DOHH2 (cell line): Measurements from ENCODE around the gene REC8.
A peak's percentile ranks its signal among the peaks of the same experiment; 100 is the strongest.
"Not testable (repeated sequence)": the region's sequence is repeated elsewhere in the genome, so short reads cannot be mapped to it uniquely, and the experiment has no call there.

Source experiments
- H3F3A ChIP-seq: fragments of 200-600 bp; sonication (generic), shearing (Covaris generic); 2 replicates; pipeline ENCODE4 v1.6.0; 2016; ENCODE audit warnings: antibody characterized with exemption, mild to moderate bottlenecking; ENCODE audit not compliant: control insufficient read depth, insufficient read depth
- H3K27ac ChIP-seq: fragments of 200-600 bp; sonication (generic); 2 replicates; pipeline ENCODE4 v1.5.1; 2014; ENCODE audit warnings: low read depth, mild to moderate bottlenecking, low read length, moderate library complexity
- H3K27me3 ChIP-seq: fragments of 200-600 bp; sonication (generic); 2 replicates; pipeline ENCODE4 v1.6.1; 2014; ENCODE audit warnings: mild to moderate bottlenecking, low read length, mixed read lengths; ENCODE audit not compliant: control insufficient read depth
- H3K36me3 ChIP-seq: fragments of 200-600 bp; sonication (generic); 2 replicates; pipeline ENCODE4 v1.6.1; 2014; ENCODE audit warnings: mild to moderate bottlenecking, low read length, moderate library complexity, mixed read lengths; ENCODE audit not compliant: control insufficient read depth
- H3K4me1 ChIP-seq: fragments of 200-600 bp; sonication (generic); 2 replicates; pipeline ENCODE4 v1.6.1; 2014; ENCODE audit warnings: mild to moderate bottlenecking, low read length, mixed read lengths; ENCODE audit not compliant: control insufficient read depth
- H3K4me2 ChIP-seq: fragments of 200-600 bp; sonication (generic); 2 replicates; pipeline ENCODE4 v1.6.0; 2014; ENCODE audit warnings: mild to moderate bottlenecking, low read length, moderate library complexity
- H3K4me3 ChIP-seq: fragments of 200-600 bp; sonication (generic); 2 replicates; pipeline ENCODE4 v1.5.1; 2014; ENCODE audit warnings: mild to moderate bottlenecking, low read length, mixed read lengths
- H3K79me2 ChIP-seq: fragments of 200-600 bp; sonication (generic); 2 replicates; pipeline ENCODE4 v1.6.1; 2014; ENCODE audit warnings: mild to moderate bottlenecking, low read length, mixed read lengths; ENCODE audit not compliant: control insufficient read depth
- H3K9me2 ChIP-seq: fragments of 200-600 bp; sonication (generic); replicated peaks from 2 replicates; pipeline ENCODE4 v1.6.1; 2014; ENCODE audit warnings: mild to moderate bottlenecking, low read length, mixed read lengths; ENCODE audit not compliant: control insufficient read depth
- H3K9me3 ChIP-seq: fragments of 200-600 bp; sonication (generic); 2 replicates; pipeline ENCODE4 v1.6.1; 2014; ENCODE audit warnings: antibody characterized with exemption, low read length, mixed read lengths; ENCODE audit not compliant: control insufficient read depth, insufficient read depth
- H4K20me1 ChIP-seq: fragments of 200-600 bp; sonication (generic); 2 replicates; pipeline ENCODE4 v1.6.0; 2014; ENCODE audit warnings: low read depth, mild to moderate bottlenecking, antibody characterized with exemption, low read length, moderate library complexity; ENCODE audit not compliant: control insufficient read depth, insufficient read depth
- EZH2phosphoT487 ChIP-seq: fragments of 200-600 bp; sonication (generic); IDR thresholded peaks from 2 replicates; pipeline ENCODE4 v1.6.1; 2017; ENCODE audit warnings: borderline replicate concordance, mild to moderate bottlenecking, antibody characterized with exemption, low read length, moderate library complexity, mixed read lengths
- TF ChIP-seq, protein P1 (sequence below): fragments of 200-600 bp; sonication (generic); IDR thresholded peaks from one replicate; pipeline ENCODE4 v1.5.1; 2014; ENCODE audit warnings: antibody characterized with exemption, mild to moderate bottlenecking, low read depth, low read length; ENCODE audit not compliant: poor library complexity, severe bottlenecking

Gene REC8

DNA sequence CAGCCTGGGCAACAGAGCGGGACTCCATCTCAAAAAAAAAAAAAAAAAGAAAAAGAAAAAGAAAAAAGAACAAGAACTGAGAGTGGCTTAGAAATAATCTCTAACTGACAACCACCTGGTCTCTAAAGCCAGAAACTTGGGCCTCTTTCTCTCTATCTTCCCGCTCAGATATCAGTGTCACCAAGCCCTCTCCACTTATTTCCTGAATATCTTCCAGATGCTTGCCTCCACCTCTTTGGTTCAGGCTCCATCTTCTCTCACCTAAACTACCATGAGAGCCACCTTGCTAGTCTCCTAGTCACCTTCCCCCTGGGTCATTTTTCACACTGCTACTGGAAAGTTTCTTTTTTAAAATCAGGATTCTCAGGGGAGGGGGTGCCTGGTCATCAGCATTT lies 25.2 kb downstream of the REC8 start:
- Histone ChIP-seq H3K4me3 (peak overlapping the region; percentile 87), H3K79me2 (peaks cover 53% of the 10 kb centered on the region), H3K27ac (peak overlapping the region; percentile 78), H3K27me3 (no peaks in the 10 kb centered on the region), H4K20me1 (no peaks in the 10 kb centered on the region), H3K36me3 (peaks cover 44% of the 10 kb centered on the region), H3K9me2 (no peaks in the 10 kb centered on the region), H3F3A (peaks cover 11% of the 10 kb centered on the region), H3K4me1 (peaks cover 29% of the 10 kb centered on the region), H3K4me2 (peak overlapping the region; percentile 78), H3K9me3 (peaks cover 3% of the 10 kb centered on the region; the same call in 1 of the 2 replicates)
- TF ChIP-seq EZH2phosphoT487, result no peak
- TF ChIP-seq, protein P1, sequence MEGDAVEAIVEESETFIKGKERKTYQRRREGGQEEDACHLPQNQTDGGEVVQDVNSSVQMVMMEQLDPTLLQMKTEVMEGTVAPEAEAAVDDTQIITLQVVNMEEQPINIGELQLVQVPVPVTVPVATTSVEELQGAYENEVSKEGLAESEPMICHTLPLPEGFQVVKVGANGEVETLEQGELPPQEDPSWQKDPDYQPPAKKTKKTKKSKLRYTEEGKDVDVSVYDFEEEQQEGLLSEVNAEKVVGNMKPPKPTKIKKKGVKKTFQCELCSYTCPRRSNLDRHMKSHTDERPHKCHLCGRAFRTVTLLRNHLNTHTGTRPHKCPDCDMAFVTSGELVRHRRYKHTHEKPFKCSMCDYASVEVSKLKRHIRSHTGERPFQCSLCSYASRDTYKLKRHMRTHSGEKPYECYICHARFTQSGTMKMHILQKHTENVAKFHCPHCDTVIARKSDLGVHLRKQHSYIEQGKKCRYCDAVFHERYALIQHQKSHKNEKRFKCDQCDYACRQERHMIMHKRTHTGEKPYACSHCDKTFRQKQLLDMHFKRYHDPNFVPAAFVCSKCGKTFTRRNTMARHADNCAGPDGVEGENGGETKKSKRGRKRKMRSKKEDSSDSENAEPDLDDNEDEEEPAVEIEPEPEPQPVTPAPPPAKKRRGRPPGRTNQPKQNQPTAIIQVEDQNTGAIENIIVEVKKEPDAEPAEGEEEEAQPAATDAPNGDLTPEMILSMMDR, result no peak

DNA sequence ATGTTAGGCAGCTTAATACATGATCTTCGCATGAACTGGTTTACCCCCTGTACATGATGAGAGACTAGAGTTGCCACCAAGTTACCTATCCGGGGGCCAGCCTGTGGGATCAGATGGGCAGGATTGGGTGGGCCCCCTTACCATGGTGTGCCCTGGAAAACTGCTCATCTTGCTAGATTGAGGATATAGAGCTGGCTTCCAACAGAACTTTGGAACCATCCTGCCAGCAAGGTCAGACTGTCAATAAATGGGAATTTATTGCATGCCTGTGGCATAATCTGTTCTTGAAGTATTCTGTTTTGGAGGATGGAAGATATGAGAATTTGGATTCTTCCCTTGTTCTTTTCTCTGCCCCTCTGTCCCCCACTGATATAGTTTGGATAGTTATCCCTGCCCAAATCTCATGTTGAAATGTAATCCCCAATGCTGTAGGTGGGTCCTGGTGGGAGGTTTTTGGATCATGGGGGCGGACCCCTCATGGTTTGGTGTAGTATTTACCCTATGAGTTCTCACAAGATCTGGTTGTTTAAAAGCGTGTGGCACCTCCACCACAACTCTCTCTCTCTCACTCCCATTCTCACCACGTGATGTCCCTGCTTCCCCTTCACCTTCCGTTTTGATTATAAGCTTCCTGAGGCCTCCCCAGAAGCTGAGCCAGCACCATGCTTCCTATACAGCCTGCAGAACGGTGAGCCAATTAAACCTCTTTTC lies 27.1 kb downstream of the REC8 start:
- TF ChIP-seq EZH2phosphoT487, result no peak
- TF ChIP-seq, protein P1, result no peak

DNA sequence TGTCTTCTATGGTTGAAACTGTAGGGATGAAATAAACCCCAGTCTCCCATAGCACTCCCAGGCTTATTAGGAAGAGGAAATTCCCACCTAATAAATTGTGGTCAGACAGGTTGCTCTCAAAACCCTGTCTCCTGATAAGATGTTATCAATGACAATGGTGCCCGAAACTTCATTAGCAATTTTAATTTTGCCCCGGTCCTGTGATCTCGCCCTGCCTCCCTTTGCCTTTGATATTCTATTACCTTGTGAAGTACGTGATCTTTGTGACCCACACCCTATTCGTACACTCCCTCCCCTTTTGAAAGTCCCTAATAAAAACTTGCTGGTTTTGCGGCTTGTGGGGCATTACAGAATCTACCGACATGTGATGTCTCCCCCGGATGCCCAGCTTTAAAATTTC lies 30.7 kb downstream of the REC8 start:
- H3K4me1 ChIP-seq, H3F3A ChIP-seq, H3K4me3 ChIP-seq, H3K9me3 ChIP-seq, H4K20me1 ChIP-seq, H3K4me2 ChIP-seq, H3K27me3 ChIP-seq, H3K27ac ChIP-seq, H3K9me2 ChIP-seq: not testable (repeated sequence)
- Histone ChIP-seq H3K36me3 (peaks cover 61% of the 10 kb centered on the region), H3K79me2 (peaks cover 17% of the 10 kb centered on the region)

More for the DNA sequence above, 27.1 kb downstream of the REC8 start:
- Histone ChIP-seq H4K20me1 (no peaks in the 10 kb centered on the region), H3K79me2 (peaks cover 46% of the 10 kb centered on the region), H3K27ac (no peak overlapping the region), H3K27me3 (no peaks in the 10 kb centered on the region), H3F3A (peaks cover 10% of the 10 kb centered on the region), H3K9me2 (no peaks in the 10 kb centered on the region), H3K9me3 (peaks cover 8% of the 10 kb centered on the region; the same call in 1 of the 2 replicates), H3K4me2 (peak overlapping the region; percentile 31; the same call in 1 of the 2 replicates), H3K4me1 (peaks cover 28% of the 10 kb centered on the region), H3K4me3 (peak overlapping the region; percentile 22; the same call in 1 of the 2 replicates), H3K36me3 (peaks cover 42% of the 10 kb centered on the region)

DNA sequence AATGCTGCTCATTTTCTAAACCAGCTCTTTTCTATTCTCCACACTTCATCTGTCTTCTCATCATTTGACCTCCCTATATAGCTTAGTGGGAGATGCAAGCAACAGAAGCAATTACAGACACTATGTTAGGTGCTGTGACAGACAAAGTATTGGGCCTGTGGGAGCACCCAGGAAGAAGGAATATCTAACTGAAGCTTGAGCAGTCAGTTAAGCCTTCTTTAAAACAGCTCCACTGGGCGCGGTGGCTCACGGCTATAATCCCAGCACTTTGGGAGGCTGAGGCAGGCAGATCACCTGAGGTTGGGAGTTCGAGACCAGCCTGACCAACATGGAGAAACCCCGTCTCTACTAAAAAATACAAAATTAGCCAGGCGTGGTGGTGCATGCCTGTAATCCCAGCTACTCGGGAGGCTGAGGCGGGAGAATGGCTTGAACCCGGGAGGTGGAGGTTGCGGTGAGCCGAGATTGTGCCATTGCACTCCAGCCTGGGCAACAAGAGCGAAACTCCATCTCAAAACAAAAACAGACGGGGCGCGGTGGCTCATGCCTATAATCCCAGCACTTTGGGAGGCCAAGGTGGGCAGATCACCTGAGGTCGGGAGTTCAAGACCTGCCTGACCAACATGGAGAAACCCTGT lies 31.5 kb downstream of the REC8 start:
- not testable (repeated sequence) for H3K27ac ChIP-seq, H3K4me2 ChIP-seq, H3F3A ChIP-seq, H3K9me3 ChIP-seq, H4K20me1 ChIP-seq, H3K27me3 ChIP-seq, H3K4me3 ChIP-seq, H3K4me1 ChIP-seq, H3K9me2 ChIP-seq
- H3K79me2 ChIP-seq, result peaks cover 15% of the 10 kb centered on the region
- peaks cover 69% of the 10 kb centered on the region for H3K36me3 ChIP-seq
